ENCODE data around the gene SLC20A1.
"Not testable (repeated sequence)": the region's sequence is repeated elsewhere in the genome, so short reads cannot be mapped to it uniquely, and the experiment has no call there.

Gene SLC20A1

DNA sequence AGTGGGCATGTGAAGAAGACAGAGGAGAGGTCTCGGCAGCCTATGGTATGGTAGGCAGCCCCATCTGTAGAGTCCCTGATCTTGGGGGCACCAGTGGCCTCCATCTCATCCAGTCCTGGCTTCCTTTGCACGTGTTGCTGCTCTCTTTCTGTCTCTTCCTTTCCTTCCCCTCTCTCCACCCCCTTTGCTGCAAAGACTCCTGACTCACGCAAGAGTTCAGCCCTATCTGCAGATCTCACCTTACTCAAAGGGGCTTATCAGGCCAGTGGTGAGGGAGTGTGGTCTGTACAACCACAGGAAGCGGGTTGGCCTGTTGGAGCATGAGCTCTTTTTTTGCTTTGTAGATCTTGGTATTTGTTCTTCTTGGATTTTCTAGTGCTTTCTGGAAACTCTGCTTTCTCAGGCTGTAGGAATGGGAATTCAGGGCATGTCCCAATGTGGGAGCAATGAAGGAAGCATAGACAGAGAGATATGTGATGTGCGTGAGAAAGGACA lies 60.5 kb downstream of the SLC20A1 start:
- Histone ChIP-seq H3K9me3 (ENCODE audit: insufficient read depth, low read length) (no peaks in the 10 kb centered on the region), H3K4me3 (ENCODE audit: insufficient read depth, low read length, poor library complexity, severe bottlenecking) (no peak overlapping the region), H3K36me3 (ENCODE audit: low read length) (no peaks in the 10 kb centered on the region), H2AFZ (ENCODE audit: low read depth, low read length, severe bottlenecking) (no peak overlapping the region), H3K27me3 (ENCODE audit: low read length) (no peaks in the 10 kb centered on the region), H3K79me2 (ENCODE audit: insufficient read depth, low read length) (no peaks in the 10 kb centered on the region), H3K27ac (ENCODE audit: low read depth, low read length) (no peak overlapping the region), H3K9ac (ENCODE audit: low read length) (no peak overlapping the region), H4K20me1 (ENCODE audit: low read depth, low read length) (no peaks in the 10 kb centered on the region), H3F3A (ENCODE audit: insufficient read depth) (no peaks in the 10 kb centered on the region), H3K4me2 (ENCODE audit: low read depth, low read length, poor library complexity, severe bottlenecking) (no peak overlapping the region), H3K9me2 (replicated peaks; ENCODE audit: insufficient read depth, low read length) (no peaks in the 10 kb centered on the region)
- no peak for TF ChIP-seq EZH2phosphoT487 (conservative IDR thresholded peaks at IDR 0.05; ENCODE audit: low read length)
- TF ChIP-seq, protein P1, sequence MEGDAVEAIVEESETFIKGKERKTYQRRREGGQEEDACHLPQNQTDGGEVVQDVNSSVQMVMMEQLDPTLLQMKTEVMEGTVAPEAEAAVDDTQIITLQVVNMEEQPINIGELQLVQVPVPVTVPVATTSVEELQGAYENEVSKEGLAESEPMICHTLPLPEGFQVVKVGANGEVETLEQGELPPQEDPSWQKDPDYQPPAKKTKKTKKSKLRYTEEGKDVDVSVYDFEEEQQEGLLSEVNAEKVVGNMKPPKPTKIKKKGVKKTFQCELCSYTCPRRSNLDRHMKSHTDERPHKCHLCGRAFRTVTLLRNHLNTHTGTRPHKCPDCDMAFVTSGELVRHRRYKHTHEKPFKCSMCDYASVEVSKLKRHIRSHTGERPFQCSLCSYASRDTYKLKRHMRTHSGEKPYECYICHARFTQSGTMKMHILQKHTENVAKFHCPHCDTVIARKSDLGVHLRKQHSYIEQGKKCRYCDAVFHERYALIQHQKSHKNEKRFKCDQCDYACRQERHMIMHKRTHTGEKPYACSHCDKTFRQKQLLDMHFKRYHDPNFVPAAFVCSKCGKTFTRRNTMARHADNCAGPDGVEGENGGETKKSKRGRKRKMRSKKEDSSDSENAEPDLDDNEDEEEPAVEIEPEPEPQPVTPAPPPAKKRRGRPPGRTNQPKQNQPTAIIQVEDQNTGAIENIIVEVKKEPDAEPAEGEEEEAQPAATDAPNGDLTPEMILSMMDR (IDR thresholded peaks at IDR 0.05; ENCODE audit: insufficient read depth, low read length, poor library complexity, severe bottlenecking), result no peak

DNA sequence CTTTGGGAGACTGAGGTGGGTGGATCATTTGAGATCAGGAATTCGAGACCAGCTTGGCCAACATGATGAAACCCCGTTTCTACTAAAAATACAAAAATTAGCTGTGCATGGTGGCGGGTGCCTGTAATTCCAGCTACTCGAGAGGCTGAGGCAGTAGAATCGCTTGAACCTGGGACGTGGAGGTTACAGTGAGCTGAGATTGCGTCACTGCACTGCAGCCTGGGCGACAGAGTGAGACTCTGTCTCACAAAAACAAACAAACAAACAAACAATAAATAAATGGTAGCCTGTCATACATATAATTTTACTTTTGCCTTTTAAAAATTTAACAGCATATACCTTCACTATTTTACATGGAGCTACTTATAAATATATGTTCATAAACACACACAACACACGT lies 61.2 kb downstream of the SLC20A1 start:
- H3F3A ChIP-seq (ENCODE audit: insufficient read depth); H3K9me2 ChIP-seq (replicated peaks; ENCODE audit: insufficient read depth, low read length); H3K79me2 ChIP-seq (ENCODE audit: insufficient read depth, low read length); H4K20me1 ChIP-seq (ENCODE audit: low read depth, low read length); H3K4me3 ChIP-seq (ENCODE audit: insufficient read depth, low read length, poor library complexity, severe bottlenecking); H3K9me3 ChIP-seq (ENCODE audit: insufficient read depth, low read length); H3K36me3 ChIP-seq (ENCODE audit: low read length); H3K27ac ChIP-seq (ENCODE audit: low read depth, low read length); H3K4me2 ChIP-seq (ENCODE audit: low read depth, low read length, poor library complexity, severe bottlenecking); H2AFZ ChIP-seq (ENCODE audit: low read depth, low read length, severe bottlenecking); H3K27me3 ChIP-seq (ENCODE audit: low read length); H3K9ac ChIP-seq (ENCODE audit: low read length): not testable (repeated sequence)

DNA sequence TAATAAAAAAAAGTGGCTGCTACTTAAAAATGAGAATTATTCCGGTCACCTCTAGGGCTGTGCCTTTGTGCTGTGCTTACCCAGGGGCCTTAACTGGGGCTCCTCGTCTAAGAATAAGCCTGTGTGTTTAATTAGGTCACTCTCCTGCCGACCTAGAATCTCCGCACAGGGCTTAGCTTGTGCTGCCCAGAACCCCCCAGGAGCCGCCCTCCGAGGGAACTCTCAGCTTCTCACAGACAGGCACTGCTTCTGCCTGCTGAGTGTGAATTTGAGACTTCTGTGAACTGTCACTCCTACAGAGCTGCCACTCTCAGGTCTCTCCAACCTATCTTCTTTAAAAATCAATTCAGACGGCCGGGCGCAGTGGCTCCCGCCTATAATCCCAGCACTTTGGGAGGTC lies 63.2 kb downstream of the SLC20A1 start:
- no peak overlapping the region for H3K27ac ChIP-seq (ENCODE audit: low read depth, low read length)
- no peaks in the 10 kb centered on the region for H3K9me3 ChIP-seq (ENCODE audit: insufficient read depth, low read length)
- no peak overlapping the region for H3K4me3 ChIP-seq (ENCODE audit: insufficient read depth, low read length, poor library complexity, severe bottlenecking)
- H3K27me3 ChIP-seq (ENCODE audit: low read length), result no peaks in the 10 kb centered on the region
- H3K79me2 ChIP-seq (ENCODE audit: insufficient read depth, low read length), result no peaks in the 10 kb centered on the region
- no peak overlapping the region for H2AFZ ChIP-seq (ENCODE audit: low read depth, low read length, severe bottlenecking)
- H3K36me3 ChIP-seq (ENCODE audit: low read length), result no peaks in the 10 kb centered on the region
- no peaks in the 10 kb centered on the region for H3K9me2 ChIP-seq (replicated peaks; ENCODE audit: insufficient read depth, low read length)
- TF ChIP-seq, protein P1 (IDR thresholded peaks at IDR 0.05; ENCODE audit: insufficient read depth, low read length, poor library complexity, severe bottlenecking), result no peak
- no peak for TF ChIP-seq EZH2phosphoT487 (conservative IDR thresholded peaks at IDR 0.05; ENCODE audit: low read length)
- no peak overlapping the region for H3K9ac ChIP-seq (ENCODE audit: low read length)
- no peaks in the 10 kb centered on the region for H3F3A ChIP-seq (ENCODE audit: insufficient read depth)
- no peaks in the 10 kb centered on the region for H4K20me1 ChIP-seq (ENCODE audit: low read depth, low read length)
- no peak overlapping the region for H3K4me2 ChIP-seq (ENCODE audit: low read depth, low read length, poor library complexity, severe bottlenecking)

DNA sequence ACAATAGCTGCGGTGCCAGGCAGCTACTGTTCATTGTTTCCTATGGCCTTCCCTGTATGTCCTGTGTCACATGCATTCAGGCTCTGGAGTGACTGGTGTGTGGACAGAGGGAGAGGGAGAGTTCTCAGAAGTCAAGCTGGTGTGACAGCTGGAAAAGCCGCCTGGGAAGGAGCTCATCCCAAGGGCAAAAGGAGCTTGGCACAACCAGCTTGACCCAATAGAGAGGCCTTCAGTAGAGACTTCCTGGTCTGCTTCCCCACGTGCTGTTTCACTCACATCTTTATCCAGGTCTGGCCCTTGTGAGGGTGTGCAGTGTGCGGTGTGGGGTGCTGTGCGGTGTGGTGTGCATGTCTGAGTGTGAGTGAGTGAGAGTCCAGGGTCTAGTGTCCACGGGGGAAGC lies 64.0 kb downstream of the SLC20A1 start:
- TF ChIP-seq, protein P1 (IDR thresholded peaks at IDR 0.05; ENCODE audit: insufficient read depth, low read length, poor library complexity, severe bottlenecking), result no peak
- no peak for TF ChIP-seq EZH2phosphoT487 (conservative IDR thresholded peaks at IDR 0.05; ENCODE audit: low read length)
- Histone ChIP-seq H3K4me2 (ENCODE audit: low read depth, low read length, poor library complexity, severe bottlenecking) (no peak overlapping the region), H3K27me3 (ENCODE audit: low read length) (no peaks in the 10 kb centered on the region), H3K79me2 (ENCODE audit: insufficient read depth, low read length) (no peaks in the 10 kb centered on the region), H2AFZ (ENCODE audit: low read depth, low read length, severe bottlenecking) (no peak overlapping the region), H3K9me3 (ENCODE audit: insufficient read depth, low read length) (no peaks in the 10 kb centered on the region), H3K36me3 (ENCODE audit: low read length) (no peaks in the 10 kb centered on the region), H3K4me3 (ENCODE audit: insufficient read depth, low read length, poor library complexity, severe bottlenecking) (no peak overlapping the region), H3F3A (ENCODE audit: insufficient read depth) (no peaks in the 10 kb centered on the region), H3K27ac (ENCODE audit: low read depth, low read length) (no peak overlapping the region), H3K9ac (ENCODE audit: low read length) (no peak overlapping the region), H4K20me1 (ENCODE audit: low read depth, low read length) (no peaks in the 10 kb centered on the region), H3K9me2 (replicated peaks; ENCODE audit: insufficient read depth, low read length) (no peaks in the 10 kb centered on the region)

Data from SU-DHL-6 (cell line).